ENCODE results near the gene PTPN3. TPM values are rescaled to one million over a fixed set of nuclear protein-coding genes. Genes with fewer than 3 reads are reported as not detected.
A peak's percentile ranks its signal among the peaks of the same experiment; 100 is the strongest.

Gene PTPN3
- total and polyA plus RNA-seq, 10 of the 15 experiments (the other 5 are each of a cell fraction or from before 2014, with no cell fraction given) = 0.18 to 1.3 (median 0.39) TPM

- no peak for TF ChIP-seq ZBTB40 (IDR thresholded peaks at IDR 0.05; ENCODE audit: borderline replicate concordance)
- no peak for TF ChIP-seq MAX (IDR thresholded peaks at IDR 0.05; ENCODE audit: low read depth, low read length)
- TF ChIP-seq IRF3 (IDR thresholded peaks at IDR 0.05) = no peak
- peak; percentile 79 for TF ChIP-seq NR2F1 (conservative IDR thresholded peaks at IDR 0.05)
- no peak for TF ChIP-seq SIN3A (IDR thresholded peaks at IDR 0.05; ENCODE audit: low read depth, low read length)
- TF ChIP-seq SMARCA5 (IDR thresholded peaks at IDR 0.05) = no peak
- TF ChIP-seq CTCF (IDR thresholded peaks at IDR 0.05 in 2 of 3, conservative IDR thresholded peaks at IDR 0.05 in 1 of 3; ENCODE audit: control insufficient read depth in 2 of 3, extremely low read depth in 1 of 3, insufficient read depth in 1 of 3, low read depth in 3 of 3, low read length in 3 of 3) = no peak
- TF ChIP-seq TAF1 (IDR thresholded peaks at IDR 0.05; ENCODE audit: borderline replicate concordance, low read depth, low read length) = no peak; the same call in 1 of the 2 replicates
- TF ChIP-seq MTA2 (IDR thresholded peaks at IDR 0.05; ENCODE audit: low read depth) = peak; percentile 87
- TF ChIP-seq RBBP5 (conservative IDR thresholded peaks at IDR 0.05) = no peak
- TF ChIP-seq SREBF1 (IDR thresholded peaks at IDR 0.05; ENCODE audit: low read length) = peak; percentile 20; the same call in 1 of the 2 replicates
- no peak for TF ChIP-seq NBN (IDR thresholded peaks at IDR 0.05)
- TF ChIP-seq MYC (IDR thresholded peaks at IDR 0.05; ENCODE audit: insufficient read depth, insufficient read length, insufficient replicate concordance, low read length, severe bottlenecking) = no peak
- TF ChIP-seq RELB (IDR thresholded peaks at IDR 0.05; ENCODE audit: low read depth) = peak; percentile 86
Measured at GRCh38 chr9:109418827-109419226, 79.3 kb downstream of the PTPN3 start (continued).

Data from GM12878 (cell line).